Activated naive CD4-positive, alpha-beta T cell treated with anti-CD3 and anti-CD28 coated beads, Interleukin-2, amount 10 ng/mL, durations not matched to agents 7 days and 5 days (primary cell): ENCODE results near the gene GIPC1.
A peak's percentile ranks its signal among the peaks of the same experiment; 100 is the strongest.

Experiments
- CTCF ChIA-PET: fragments of 350-600 bp; sonication (Branson Sonifier 250); formaldehyde crosslinking; loops from one replicate; lab custom pipeline; 2021; ENCODE audit warnings: antibody characterized with exemption; lab: Charles Lee
- DNase-seq: peaks from one replicate; pipeline ENCODE4 v3.0.0-alpha.2; 2020
- H3K27ac Mint-ChIP-seq: one replicate; pipeline ENCODE4 v1.8.0; 2021; ENCODE audit warnings: mild to moderate bottlenecking, moderate library complexity, mixed read lengths
- H3K27me3 Mint-ChIP-seq: one replicate; pipeline ENCODE4 v1.8.0; 2021; ENCODE audit warnings: mild to moderate bottlenecking, mixed read lengths
- H3K36me3 Mint-ChIP-seq: one replicate; pipeline ENCODE4 v1.8.0; 2021; ENCODE audit warnings: mixed read lengths
- H3K4me1 Mint-ChIP-seq: one replicate; pipeline ENCODE4 v1.8.0; 2021; ENCODE audit warnings: mixed read lengths
- H3K4me3 Mint-ChIP-seq: one replicate; pipeline ENCODE4 v1.8.0; 2021; ENCODE audit warnings: mild to moderate bottlenecking, moderate library complexity, mixed read lengths
- H3K9me3 Mint-ChIP-seq: one replicate; pipeline ENCODE4 v1.8.0; 2021; ENCODE audit warnings: mixed read lengths

The GIPC1 gene

GRCh38 chr19:14476327-14476672, 19.6 kb downstream of the GIPC1 start:
- peaks cover 42% of the 10 kb centered on the region for H3K4me1 Mint-ChIP-seq
- H3K27me3 Mint-ChIP-seq, result peaks cover 49% of the 10 kb centered on the region
- peaks cover 13% of the 10 kb centered on the region for H3K36me3 Mint-ChIP-seq
- no peak for DNase-seq
- no peaks in the 10 kb centered on the region for H3K9me3 Mint-ChIP-seq
- CTCF ChIA-PET, result interaction anchor here (1.7 kb wide), 1 partner anchor 8 kb away, joined by 9 read pairs; no protein-coding TSS in a partner anchor
- no peak overlapping the region for H3K4me3 Mint-ChIP-seq
- no peak overlapping the region for H3K27ac Mint-ChIP-seq

- Mint-ChIP-seq H3K9me3 (no peaks in the 10 kb centered on the region), H3K36me3 (peaks cover 13% of the 10 kb centered on the region), H3K27ac (peak within 1 kb of the TSS; percentile 29), H3K4me1 (peaks cover 39% of the 10 kb centered on the region), H3K27me3 (peaks cover 49% of the 10 kb centered on the region), H3K4me3 (no peak within 1 kb of the TSS)
- peak; percentile 58 for DNase-seq
- CTCF ChIA-PET, result interaction anchor here (0.7 to 1.9 kb wide), 6 partner anchors 9 to 42 kb away, joined by 3 to 9 read pairs (median 4); no protein-coding TSS in a partner anchor
Observed at GRCh38 chr19:14475251-14476073, 20.5 kb downstream of the GIPC1 start, which contains the start of gene PTGER1. Gene PTGER1 (minus strand): TSS chr19:14475354. CDS start chr19:14474320, 1,034 bp downstream.

- Mint-ChIP-seq H3K36me3 (peaks cover 13% of the 10 kb centered on the region), H3K4me3 (no peak overlapping the region), H3K4me1 (peaks cover 39% of the 10 kb centered on the region), H3K27ac (peak overlapping the region; percentile 29), H3K9me3 (no peaks in the 10 kb centered on the region), H3K27me3 (peaks cover 49% of the 10 kb centered on the region)
- CTCF ChIA-PET, result interaction anchor here (0.7 to 1.9 kb wide), 6 partner anchors 10 to 41 kb away, joined by 3 to 9 read pairs (median 4); no protein-coding TSS in a partner anchor
- DNase-seq, result no peak
Observed at GRCh38 chr19:14474827-14475226, 21.1 kb downstream of the GIPC1 start.

- Mint-ChIP-seq H3K27me3 (peaks cover 49% of the 10 kb centered on the region), H3K4me3 (no peak overlapping the region), H3K27ac (no peak overlapping the region), H3K9me3 (no peaks in the 10 kb centered on the region), H3K4me1 (peaks cover 39% of the 10 kb centered on the region), H3K36me3 (peaks cover 13% of the 10 kb centered on the region)
- no peak for DNase-seq
- CTCF ChIA-PET, result interaction anchor here (1.9 kb wide), 1 partner anchor 33 kb away, joined by 6 read pairs; no protein-coding TSS in a partner anchor
Observed at GRCh38 chr19:14473978-14474578, 21.8 kb downstream of the GIPC1 start.

GRCh38 chr19:14473073-14473977, 22.6 kb downstream of the GIPC1 start:
- H3K9me3 Mint-ChIP-seq, result no peaks in the 10 kb centered on the region
- peaks cover 14% of the 10 kb centered on the region for H3K36me3 Mint-ChIP-seq
- H3K4me3 Mint-ChIP-seq, result no peak overlapping the region
- peaks cover 39% of the 10 kb centered on the region for H3K4me1 Mint-ChIP-seq
- no peak for DNase-seq
- CTCF ChIA-PET, result interaction anchor here (0.5 to 1.9 kb wide), 16 partner anchors 8 to 337 kb away, joined by 3 to 11 read pairs (median 4); partner anchors contain the start of genes ASF1B and PKN1
- H3K27ac Mint-ChIP-seq, result no peak overlapping the region
- H3K27me3 Mint-ChIP-seq, result peaks cover 49% of the 10 kb centered on the region

- no peaks in the 10 kb centered on the region for H3K9me3 Mint-ChIP-seq
- DNase-seq, result peak; percentile 87
- H3K27ac Mint-ChIP-seq, result no peak overlapping the region
- H3K4me1 Mint-ChIP-seq, result peaks cover 39% of the 10 kb centered on the region
- H3K4me3 Mint-ChIP-seq, result no peak overlapping the region
- peaks cover 16% of the 10 kb centered on the region for H3K36me3 Mint-ChIP-seq
- CTCF ChIA-PET, result interaction anchor here (0.5 to 1.9 kb wide), 21 partner anchors 9 to 336 kb away, joined by 3 to 11 read pairs (median 3); partner anchors contain the start of genes ASF1B and PKN1
- H3K27me3 Mint-ChIP-seq, result peaks cover 49% of the 10 kb centered on the region
Observed at GRCh38 chr19:14472202-14472938, 23.6 kb downstream of the GIPC1 start.

- Mint-ChIP-seq H3K36me3 (peaks cover 18% of the 10 kb centered on the region), H3K9me3 (no peaks in the 10 kb centered on the region), H3K27ac (no peak overlapping the region), H3K4me3 (no peak overlapping the region), H3K4me1 (peaks cover 36% of the 10 kb centered on the region), H3K27me3 (peaks cover 47% of the 10 kb centered on the region)
- CTCF ChIA-PET, result interaction anchor here (0.6 to 1.9 kb wide), 11 partner anchors 9 to 114 kb away, joined by 3 to 11 read pairs (median 4); partner anchors contain the start of gene PKN1
- DNase-seq, result no peak
Observed at GRCh38 chr19:14471436-14472187, 24.3 kb downstream of the GIPC1 start.

- Mint-ChIP-seq H3K4me3 (no peak overlapping the region), H3K36me3 (peaks cover 21% of the 10 kb centered on the region), H3K27me3 (peaks cover 33% of the 10 kb centered on the region), H3K4me1 (peaks cover 23% of the 10 kb centered on the region), H3K27ac (no peak overlapping the region), H3K9me3 (no peaks in the 10 kb centered on the region)
- CTCF ChIA-PET, result no interaction called here
- no peak for DNase-seq
Observed at GRCh38 chr19:14470031-14470876, 25.7 kb downstream of the GIPC1 start.

- no peak overlapping the region for H3K4me3 Mint-ChIP-seq
- peaks cover 38% of the 10 kb centered on the region for H3K36me3 Mint-ChIP-seq
- no peak for DNase-seq
- H3K27me3 Mint-ChIP-seq, result peaks cover 13% of the 10 kb centered on the region
- CTCF ChIA-PET, result interaction anchor here (1.0 to 1.5 kb wide), 2 partner anchors 39 to 269 kb away, joined by 3 read pairs; no protein-coding TSS in a partner anchor
- no peak overlapping the region for H3K27ac Mint-ChIP-seq
- no peaks in the 10 kb centered on the region for H3K9me3 Mint-ChIP-seq
- H3K4me1 Mint-ChIP-seq, result peaks cover 8% of the 10 kb centered on the region
Observed at GRCh38 chr19:14467816-14468215, 28.1 kb downstream of the GIPC1 start.

- DNase-seq, result no peak
- Mint-ChIP-seq H3K27ac (no peak overlapping the region), H3K4me3 (no peak overlapping the region), H3K4me1 (peaks cover 4% of the 10 kb centered on the region), H3K27me3 (peaks cover 9% of the 10 kb centered on the region), H3K36me3 (peaks cover 38% of the 10 kb centered on the region), H3K9me3 (no peaks in the 10 kb centered on the region)
- CTCF ChIA-PET, result interaction anchor here (1.0 to 1.7 kb wide), 3 partner anchors 14 to 268 kb away, joined by 3 to 5 read pairs (median 3); no protein-coding TSS in a partner anchor
Observed at GRCh38 chr19:14467391-14467790, 28.5 kb downstream of the GIPC1 start.

- H3K4me1 Mint-ChIP-seq, result peaks cover 6% of the 10 kb centered on the region
- no peak for DNase-seq
- H3K4me3 Mint-ChIP-seq, result no peak overlapping the region
- H3K27me3 Mint-ChIP-seq, result no peaks in the 10 kb centered on the region
- peaks cover 56% of the 10 kb centered on the region for H3K36me3 Mint-ChIP-seq
- CTCF ChIA-PET, result interaction anchor here (1.1 kb wide), 1 partner anchor 115 kb away, joined by 3 read pairs; no protein-coding TSS in a partner anchor
- H3K27ac Mint-ChIP-seq, result no peak overlapping the region
- no peaks in the 10 kb centered on the region for H3K9me3 Mint-ChIP-seq
Observed at GRCh38 chr19:14463747-14464146, 32.2 kb downstream of the GIPC1 start.
